ENCODE data around the gene MDN1. TPM values are rescaled to one million over a fixed set of nuclear protein-coding genes. Genes with fewer than 3 reads are reported as not detected.

Gene MDN1
- polyA plus RNA-seq, 1 experiment = 3.3 TPM

- CTCF ChIA-PET = no interaction called here
- H3K36me3 ChIP-seq (ENCODE audit: control insufficient read depth, insufficient read depth, low read length) = peaks cover 9% of the 10 kb centered on the region
Observed at GRCh38 chr6:89769572-89769971, 50.0 kb downstream of the MDN1 start.

GRCh38 chr6:89768324-89768723, 51.3 kb downstream of the MDN1 start:
- H3K27me3 ChIP-seq (ENCODE audit: control insufficient read depth, insufficient read depth, low read length) = no peaks in the 10 kb centered on the region
- H3K4me3 ChIP-seq (ENCODE audit: low read depth, low read length) = no peak overlapping the region
- ChIA-PET POLR2A (no interaction called here), CTCF (interaction anchor here (0.9 kb wide), 1 partner anchor 22 kb away, joined by 3 read pairs; no protein-coding TSS in a partner anchor)
- peaks cover 9% of the 10 kb centered on the region for H3K36me3 ChIP-seq (ENCODE audit: control insufficient read depth, insufficient read depth, low read length)
- no peak for TF ChIP-seq CTCF (IDR thresholded peaks at IDR 0.05; ENCODE audit: insufficient read depth, low read depth, low read length)
- no peak for DNase-seq (ENCODE audit: low read depth)

More at GRCh38 chr6:89769572-89769971, 50.0 kb downstream of the MDN1 start:
- no peak for DNase-seq (ENCODE audit: low read depth)
- H3K4me3 ChIP-seq (ENCODE audit: low read depth, low read length) = no peak overlapping the region
- H3K27me3 ChIP-seq (ENCODE audit: control insufficient read depth, insufficient read depth, low read length) = no peaks in the 10 kb centered on the region
- TF ChIP-seq CTCF (IDR thresholded peaks at IDR 0.05; ENCODE audit: insufficient read depth, low read depth, low read length) = no peak
- POLR2A ChIA-PET = no interaction called here

GRCh38 chr6:89763550-89763949, 56.0 kb downstream of the MDN1 start:
- POLR2A ChIA-PET = no interaction called here

GRCh38 chr6:89758830-89759229, 60.8 kb downstream of the MDN1 start:
- H3K36me3 ChIP-seq (ENCODE audit: control insufficient read depth, insufficient read depth, low read length) = peaks cover 5% of the 10 kb centered on the region
- ChIA-PET CTCF (no interaction called here), POLR2A (no interaction called here)
- DNase-seq (ENCODE audit: low read depth) = no peak
- H3K4me3 ChIP-seq (ENCODE audit: low read depth, low read length) = no peak overlapping the region
- TF ChIP-seq CTCF (IDR thresholded peaks at IDR 0.05; ENCODE audit: insufficient read depth, low read depth, low read length) = no peak
- H3K27me3 ChIP-seq (ENCODE audit: control insufficient read depth, insufficient read depth, low read length) = no peaks in the 10 kb centered on the region

More at GRCh38 chr6:89763550-89763949, 56.0 kb downstream of the MDN1 start:
- Histone ChIP-seq H3K36me3 (ENCODE audit: control insufficient read depth, insufficient read depth, low read length) (peaks cover 5% of the 10 kb centered on the region), H3K27me3 (ENCODE audit: control insufficient read depth, insufficient read depth, low read length) (no peaks in the 10 kb centered on the region), H3K4me3 (ENCODE audit: low read depth, low read length) (no peak overlapping the region)
- TF ChIP-seq CTCF (IDR thresholded peaks at IDR 0.05; ENCODE audit: insufficient read depth, low read depth, low read length) = no peak
- CTCF ChIA-PET = interaction anchor here (1.1 kb wide), 1 partner anchor 176 kb away, joined by 3 read pairs; no protein-coding TSS in a partner anchor
- DNase-seq (ENCODE audit: low read depth) = no peak

- no peak for DNase-seq (ENCODE audit: low read depth)
- TF ChIP-seq CTCF (IDR thresholded peaks at IDR 0.05; ENCODE audit: insufficient read depth, low read depth, low read length) = no peak
- ChIA-PET CTCF (no interaction called here), POLR2A (no interaction called here)
- H3K36me3 ChIP-seq (ENCODE audit: control insufficient read depth, insufficient read depth, low read length) = peaks cover 5% of the 10 kb centered on the region
- H3K4me3 ChIP-seq (ENCODE audit: low read depth, low read length) = no peak overlapping the region
- H3K27me3 ChIP-seq (ENCODE audit: control insufficient read depth, insufficient read depth, low read length) = no peaks in the 10 kb centered on the region
Observed at GRCh38 chr6:89750338-89750737, 69.3 kb downstream of the MDN1 start.
